ENCODE data around the gene SSNA1.

SSNA1 gene

GRCh38 chr9:137188490-137189296 lies at the start of gene SSNA1, which contains the start of gene ANAPC2:
Gene SSNA1 (plus strand): TSS chr9:137188676. CDS start chr9:137188727, 51 bp downstream.
Gene ANAPC2 (minus strand): TSS chr9:137188560. CDS start chr9:137188532, 28 bp downstream.
- peak; percentile 93 to 98 (median 97) for DNase-seq

- DNase-seq = peak in 1 of 3 experiments; percentile 45
Observed at GRCh38 chr9:137138722-137139467, 49.6 kb upstream of the SSNA1 start, which contains the start of gene GRIN1. Gene GRIN1 (plus strand): TSS chr9:137139154. CDS start chr9:137139487, 333 bp downstream.

GRCh38 chr9:137139468-137140150 lies 48.9 kb upstream of the SSNA1 start:
- no peak for DNase-seq

- DNase-seq = no peak
Observed at GRCh38 chr9:137140151-137141012, 48.1 kb upstream of the SSNA1 start.

- no peak for DNase-seq
Observed at GRCh38 chr9:137141050-137141810, 47.2 kb upstream of the SSNA1 start.

GRCh38 chr9:137141976-137142936 lies 46.2 kb upstream of the SSNA1 start:
- no peak for DNase-seq

GRCh38 chr9:137143459-137143858 lies 45.0 kb upstream of the SSNA1 start:
- no peak for DNase-seq

GRCh38 chr9:137145731-137146526 lies 42.5 kb upstream of the SSNA1 start:
- DNase-seq = no peak

GRCh38 chr9:137146527-137146918 lies 42.0 kb upstream of the SSNA1 start:
- DNase-seq = no peak

- DNase-seq = no peak
Observed at GRCh38 chr9:137147091-137147792, 41.2 kb upstream of the SSNA1 start.

GRCh38 chr9:137147793-137148160 lies 40.7 kb upstream of the SSNA1 start:
- DNase-seq = no peak

- DNase-seq = no peak
Observed at GRCh38 chr9:137148242-137148641, 40.2 kb upstream of the SSNA1 start.

GRCh38 chr9:137148661-137149060 lies 39.8 kb upstream of the SSNA1 start:
- DNase-seq = peak in 1 of 3 experiments; percentile 32

- no peak for DNase-seq
Observed at GRCh38 chr9:137149363-137149762, 39.1 kb upstream of the SSNA1 start.

- DNase-seq = peak in 1 of 3 experiments; percentile 55
Observed at GRCh38 chr9:137149942-137150616, 38.4 kb upstream of the SSNA1 start.

- peak in 2 of 3 experiments; percentile 29 to 73 for DNase-seq
Observed at GRCh38 chr9:137150617-137151457, 37.6 kb upstream of the SSNA1 start.

- no peak for DNase-seq
Observed at GRCh38 chr9:137152844-137153405, 35.6 kb upstream of the SSNA1 start.
